GM21619 (cell line): ENCODE data around the gene CGGBP1.

Source experiments
- ATAC-seq: cut with Tn5 transposase; IDR thresholded peaks from one replicate; pipeline ENCODE4 v1.9.1; 2021; ENCODE audit not compliant: unreplicated experiment

Gene CGGBP1, protein sequence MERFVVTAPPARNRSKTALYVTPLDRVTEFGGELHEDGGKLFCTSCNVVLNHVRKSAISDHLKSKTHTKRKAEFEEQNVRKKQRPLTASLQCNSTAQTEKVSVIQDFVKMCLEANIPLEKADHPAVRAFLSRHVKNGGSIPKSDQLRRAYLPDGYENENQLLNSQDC

DNA sequence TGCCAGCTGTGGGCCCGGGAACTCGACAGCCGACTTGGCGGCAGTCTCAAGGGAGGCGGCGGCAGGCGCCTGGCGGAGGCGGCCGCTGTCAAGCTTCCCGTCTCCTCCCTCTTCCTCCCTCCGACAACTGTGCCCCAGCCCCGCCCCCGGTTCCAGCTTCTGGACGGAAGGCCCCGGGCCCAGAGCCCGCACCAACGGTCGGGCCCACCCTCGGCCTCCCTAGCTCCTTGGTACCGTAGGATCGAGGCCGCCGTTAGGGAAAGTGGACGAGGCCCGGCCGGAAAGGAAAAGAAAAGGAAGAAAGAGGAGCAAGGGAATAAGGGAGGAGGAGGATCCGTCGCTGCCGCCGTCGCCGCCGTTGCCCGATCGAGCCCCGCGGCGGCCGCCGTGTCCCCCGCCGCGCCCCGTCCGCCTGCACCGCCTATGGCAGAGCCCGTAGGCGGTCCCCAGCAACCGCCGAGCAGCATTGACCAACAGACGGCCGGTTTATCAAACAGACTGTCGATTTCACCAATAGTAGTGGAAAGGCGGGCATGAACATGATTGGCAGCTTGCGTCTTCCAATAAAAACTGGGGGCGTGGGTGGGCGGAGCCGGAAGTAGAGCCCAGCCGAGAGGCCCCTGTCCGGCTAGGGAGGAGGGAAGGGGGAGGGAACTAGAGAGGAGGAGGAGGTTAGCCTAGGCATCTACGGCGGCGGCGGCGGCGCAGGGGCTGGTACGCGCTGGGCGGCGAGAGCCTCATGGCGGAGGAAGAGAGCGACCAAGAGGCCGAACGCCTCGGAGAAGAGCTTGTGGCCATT lies at the start of gene CGGBP1, which contains the start of gene ZNF654:
TSS of gene CGGBP1 (minus strand) at position 425 of the 799 bp plus-strand sequence. CDS start 3,029 bp downstream, outside the sequence.
TSS of gene ZNF654 (plus strand) at position 675 of the 799 bp plus-strand sequence. CDS start at position 740, 65 bp downstream.
- peak; percentile 92 for ATAC-seq

DNA sequence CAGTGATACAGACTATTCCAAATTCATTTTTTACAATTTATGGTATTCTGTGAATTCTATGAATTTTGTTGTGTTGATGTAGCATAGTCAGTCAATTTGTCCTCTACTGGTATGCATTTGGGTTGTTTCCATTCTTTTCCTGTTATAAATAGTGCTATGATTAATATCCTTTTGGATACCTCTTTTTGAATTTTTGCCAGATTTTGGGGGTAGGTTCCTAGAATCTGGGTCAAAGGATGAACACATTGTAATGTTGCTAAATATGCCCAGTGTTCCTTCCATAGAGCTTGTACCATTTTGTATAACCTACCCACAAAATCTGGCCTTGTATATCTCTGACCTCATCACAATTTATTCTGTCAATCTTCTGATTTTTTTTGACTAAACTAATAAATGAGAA lies 46.5 kb upstream of the CGGBP1 start:
- no peak for ATAC-seq

DNA sequence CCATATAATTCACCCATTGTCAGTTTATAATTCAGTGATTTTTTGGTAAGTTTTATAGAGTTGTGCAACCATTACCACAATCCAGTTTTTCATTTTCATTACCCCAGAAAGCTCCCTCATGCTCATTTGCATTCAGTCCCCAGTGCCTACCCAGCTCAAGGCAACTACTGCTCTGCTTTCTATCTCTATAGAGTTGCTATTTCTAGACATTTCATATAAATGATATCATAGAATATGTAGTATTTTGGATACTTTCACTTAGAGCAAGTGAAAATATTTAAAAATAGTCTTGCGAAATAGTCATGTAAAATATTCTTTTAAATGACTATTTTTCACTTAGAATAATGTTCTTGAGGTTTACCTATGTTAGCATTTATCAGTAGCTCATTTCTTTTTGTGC lies 42.3 kb upstream of the CGGBP1 start:
- peak; percentile 80 for ATAC-seq

DNA sequence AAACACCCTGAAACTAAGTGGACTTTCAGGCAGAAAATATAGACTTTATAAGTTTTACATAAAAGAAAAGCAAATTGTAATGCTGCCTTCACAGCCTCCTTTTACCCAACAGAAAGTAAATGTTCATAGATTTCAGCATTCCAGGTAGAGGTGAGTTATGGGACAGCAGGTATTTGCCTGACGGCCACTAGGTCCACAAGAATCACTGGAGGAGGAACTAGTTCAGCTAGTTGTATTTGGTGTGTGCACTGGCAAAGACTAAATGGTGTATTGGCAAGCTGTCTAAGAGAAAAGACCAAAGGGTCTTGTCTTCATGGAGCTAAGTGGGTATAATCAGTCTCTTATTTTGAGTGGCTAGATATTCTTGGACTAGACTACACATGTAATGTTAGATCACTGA lies 34.5 kb upstream of the CGGBP1 start:
- ATAC-seq: no peak

DNA sequence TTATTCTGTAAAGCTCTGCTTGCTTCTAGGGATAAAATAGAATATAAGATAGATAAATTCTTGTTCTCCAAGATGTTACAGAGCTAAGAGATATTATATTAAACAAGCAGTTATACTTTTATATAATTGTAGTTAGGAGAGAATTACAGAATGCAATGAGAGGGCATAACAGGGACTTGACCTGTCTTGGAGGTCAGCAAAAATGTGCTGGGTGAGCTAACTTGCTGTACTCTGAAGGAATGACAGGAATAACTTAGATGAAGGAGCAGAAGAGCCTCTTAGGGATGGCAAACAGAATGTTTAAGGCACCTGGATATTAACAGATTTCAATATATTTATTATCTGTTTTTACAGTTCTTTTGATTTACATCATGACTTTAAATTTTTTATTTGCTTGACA lies 33.5 kb upstream of the CGGBP1 start:
- no peak for ATAC-seq

DNA sequence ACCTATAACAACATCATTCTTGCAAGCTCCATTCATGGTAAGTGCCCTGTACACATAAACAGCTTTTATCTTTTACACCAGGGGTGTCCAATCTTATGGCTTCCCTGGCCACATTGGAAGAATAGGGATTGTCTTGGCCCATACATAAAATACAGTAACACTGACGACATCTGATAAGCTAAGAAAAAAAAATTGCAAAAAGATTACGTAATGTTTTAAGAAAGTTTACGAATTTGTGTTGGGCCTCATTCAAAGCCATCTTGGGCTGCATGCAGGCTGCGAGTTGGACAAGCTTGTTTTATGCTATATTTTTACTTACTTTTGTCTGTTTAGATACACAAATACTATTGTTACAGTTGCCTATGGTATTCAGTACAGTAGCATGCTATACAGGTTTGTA lies 31.9 kb upstream of the CGGBP1 start:
- ATAC-seq: no peak

DNA sequence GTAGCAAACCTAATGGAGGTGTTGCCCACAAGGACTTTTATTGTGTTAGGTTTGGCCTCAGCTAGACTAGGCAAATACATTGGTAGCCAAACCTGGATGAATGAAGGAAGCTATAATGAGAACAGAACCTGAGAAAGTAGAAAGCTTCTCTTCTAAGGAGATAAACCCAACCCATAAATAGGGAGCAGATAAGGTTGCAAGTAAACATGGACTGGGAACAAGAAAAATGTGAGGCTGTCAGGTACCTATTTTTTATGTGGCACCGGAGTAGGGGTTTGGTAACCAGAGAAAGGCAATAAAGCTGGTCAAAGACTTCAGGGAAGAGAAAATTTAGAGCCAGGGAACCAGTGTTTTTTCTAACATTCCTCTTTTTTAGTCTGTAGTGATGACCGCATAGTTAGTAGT lies 25.3 kb upstream of the CGGBP1 start:
- no peak for ATAC-seq

DNA sequence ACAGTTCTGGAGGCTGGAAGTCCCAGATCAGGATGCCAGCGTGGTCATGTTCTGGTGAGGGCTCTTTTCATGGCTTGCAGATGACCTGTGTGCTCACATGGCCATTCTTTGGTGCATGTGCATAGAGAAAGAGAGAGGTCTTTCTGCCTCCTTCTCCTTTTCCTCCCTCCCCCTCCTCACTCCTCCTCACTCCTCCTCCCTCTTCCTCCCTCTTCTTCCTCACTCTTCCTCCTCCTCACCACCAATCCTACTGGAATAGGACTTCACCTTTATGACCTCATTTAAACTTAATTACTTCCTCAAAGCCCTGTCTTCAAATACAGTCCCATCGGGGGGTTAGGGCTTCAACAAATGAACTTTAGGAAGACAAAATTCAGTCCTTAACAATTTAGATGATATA lies 24.0 kb upstream of the CGGBP1 start:
- ATAC-seq: no peak

DNA sequence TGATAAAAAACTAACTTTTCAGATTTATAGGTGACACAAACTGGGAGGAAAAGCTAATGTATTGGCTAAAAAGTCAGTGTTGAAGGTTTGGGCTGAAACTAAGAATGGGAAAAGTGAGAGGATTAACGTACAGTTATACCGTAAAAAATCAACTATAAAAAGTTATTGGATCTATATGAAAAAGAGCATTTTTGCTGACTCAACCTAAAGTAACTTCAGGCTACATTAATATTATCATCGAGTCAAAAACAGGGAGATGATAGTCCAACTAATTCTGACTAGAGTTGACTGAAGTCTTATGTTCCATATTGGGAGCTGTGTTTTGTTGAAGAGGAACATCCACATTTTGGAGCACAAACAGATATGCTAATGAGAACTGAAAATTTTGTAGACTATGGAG lies 20.1 kb upstream of the CGGBP1 start:
- ATAC-seq: no peak

DNA sequence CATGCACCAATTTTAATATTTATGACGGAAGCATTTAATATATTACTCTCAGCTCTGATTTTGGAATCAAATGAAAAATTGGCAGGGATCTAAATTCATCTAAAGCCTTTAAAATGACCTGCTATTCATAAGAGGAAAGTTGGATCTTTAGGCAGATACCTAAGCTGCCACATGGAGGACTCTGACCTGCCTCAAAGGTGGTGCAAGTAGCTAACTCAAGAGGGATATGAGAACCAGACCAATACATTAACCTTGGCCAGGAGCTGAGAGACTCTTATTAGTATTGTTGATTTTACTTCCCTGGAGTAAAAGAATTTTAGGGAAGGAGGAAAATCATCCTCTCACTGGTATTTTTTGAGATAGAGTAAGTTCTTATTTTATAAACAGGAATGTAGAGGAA lies 17.9 kb upstream of the CGGBP1 start:
- ATAC-seq: no peak

DNA sequence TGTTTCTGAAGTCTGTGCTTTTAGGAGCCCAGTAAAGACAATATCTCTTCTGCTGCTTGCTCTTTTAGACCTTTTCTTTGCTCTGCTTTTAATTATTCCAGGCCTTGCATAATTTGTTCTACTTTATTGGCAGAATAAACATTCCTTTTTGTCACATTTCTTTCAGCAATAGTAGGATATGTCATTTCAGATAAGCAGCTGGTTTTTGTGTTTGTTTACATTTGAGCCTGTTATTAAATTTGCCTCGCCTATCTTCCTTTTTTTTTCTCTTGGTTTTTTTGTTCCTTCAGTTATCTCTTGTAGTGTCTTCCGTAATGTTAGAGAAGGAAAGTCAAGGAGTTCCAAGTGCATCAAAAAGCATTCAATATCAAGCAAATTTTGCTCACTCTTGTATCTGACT lies 16.7 kb upstream of the CGGBP1 start:
- no peak for ATAC-seq

DNA sequence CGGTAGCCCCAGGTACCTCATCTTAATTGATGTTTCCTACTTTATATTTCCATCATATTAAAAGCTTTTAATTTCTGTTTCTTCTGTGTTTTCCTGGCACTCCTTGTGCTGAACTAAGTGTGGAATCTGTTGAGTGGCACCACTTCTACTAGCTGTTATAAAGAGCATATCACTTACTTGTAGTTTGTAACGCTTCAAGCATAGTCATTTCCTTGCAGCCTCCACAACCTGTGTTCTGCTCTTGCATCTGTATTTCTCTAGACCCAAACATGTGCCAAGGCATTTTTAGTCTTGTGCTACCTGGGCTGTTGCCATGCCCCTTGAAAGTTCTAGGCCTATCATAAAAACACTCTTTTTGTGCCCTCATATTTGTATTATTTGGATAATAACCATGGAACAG lies 16.3 kb upstream of the CGGBP1 start:
- no peak for ATAC-seq

DNA sequence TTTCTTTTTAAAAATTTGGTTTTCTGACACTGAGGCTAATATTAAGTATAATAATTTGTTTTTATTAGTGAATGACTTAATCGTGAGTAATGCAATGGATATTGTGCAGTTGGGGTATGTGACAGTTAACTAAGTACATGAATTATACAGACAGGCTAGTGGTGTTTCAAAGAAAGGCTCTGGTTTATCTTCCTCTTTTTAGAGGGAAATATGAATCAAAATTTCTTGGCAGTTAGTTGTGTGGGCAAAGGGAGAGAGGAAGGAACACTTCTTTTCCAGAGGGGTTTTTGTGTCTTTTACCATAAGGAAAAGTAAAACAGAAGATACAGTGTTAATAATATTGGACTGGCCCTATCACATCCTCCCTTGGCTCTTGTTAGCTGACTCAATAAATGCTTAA lies 2.9 kb upstream of the CGGBP1 start:
- no peak for ATAC-seq

DNA sequence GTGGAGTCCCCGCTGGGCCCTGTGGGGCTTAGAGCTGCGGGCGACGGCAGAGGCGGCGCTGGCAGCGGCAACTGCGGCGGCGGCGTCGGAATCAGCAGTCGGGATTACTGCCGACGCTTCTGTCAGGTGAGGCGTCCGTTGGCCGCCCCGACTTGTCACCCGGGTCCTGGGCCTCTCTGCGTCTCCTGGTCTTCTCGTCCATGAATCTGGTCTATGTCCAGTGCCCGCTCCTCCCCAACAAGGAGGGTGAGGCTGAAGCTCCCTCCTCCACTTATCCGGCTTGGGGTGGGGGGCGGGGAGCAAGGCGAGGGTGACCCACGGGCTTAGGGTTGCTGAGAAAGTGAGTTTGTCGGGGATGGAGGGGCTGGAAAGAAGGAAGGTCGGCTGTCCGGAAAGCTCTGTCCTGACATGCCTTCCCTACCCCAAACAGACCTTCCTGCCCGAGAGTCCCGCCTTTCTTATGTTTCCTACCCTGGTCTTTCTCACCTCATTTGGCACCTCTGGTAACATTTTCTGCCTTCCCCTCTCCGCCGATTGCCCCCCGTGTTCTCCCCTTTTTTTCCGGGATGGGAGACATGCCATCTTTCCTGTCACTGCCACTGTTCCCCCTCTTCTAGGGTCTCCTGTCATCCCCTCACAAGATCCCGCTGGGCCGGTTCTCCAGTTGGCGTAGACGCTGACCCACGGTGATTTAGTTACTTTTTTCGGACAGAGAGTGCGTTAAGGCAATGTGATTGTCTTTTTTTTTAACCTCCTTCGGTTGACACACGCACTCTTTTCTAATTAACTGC lies 770 bp upstream of the CGGBP1 start:
- ATAC-seq: peak; percentile 8

DNA sequence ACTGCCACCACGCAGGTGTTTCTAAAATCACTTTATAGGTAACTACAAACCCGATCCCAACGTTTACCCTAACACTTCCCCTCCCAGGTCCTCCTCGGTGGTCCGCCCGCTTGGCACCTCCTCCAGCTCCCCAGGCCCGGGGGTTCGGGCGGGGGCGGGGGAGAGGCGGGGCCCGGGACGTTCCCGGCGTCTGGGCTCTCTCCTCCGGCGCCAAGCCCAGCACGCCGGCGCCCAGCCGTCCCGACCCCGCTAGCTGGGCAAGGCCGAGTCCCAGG lies 562 bp downstream of the CGGBP1 start:
- peak; percentile 21 for ATAC-seq

DNA sequence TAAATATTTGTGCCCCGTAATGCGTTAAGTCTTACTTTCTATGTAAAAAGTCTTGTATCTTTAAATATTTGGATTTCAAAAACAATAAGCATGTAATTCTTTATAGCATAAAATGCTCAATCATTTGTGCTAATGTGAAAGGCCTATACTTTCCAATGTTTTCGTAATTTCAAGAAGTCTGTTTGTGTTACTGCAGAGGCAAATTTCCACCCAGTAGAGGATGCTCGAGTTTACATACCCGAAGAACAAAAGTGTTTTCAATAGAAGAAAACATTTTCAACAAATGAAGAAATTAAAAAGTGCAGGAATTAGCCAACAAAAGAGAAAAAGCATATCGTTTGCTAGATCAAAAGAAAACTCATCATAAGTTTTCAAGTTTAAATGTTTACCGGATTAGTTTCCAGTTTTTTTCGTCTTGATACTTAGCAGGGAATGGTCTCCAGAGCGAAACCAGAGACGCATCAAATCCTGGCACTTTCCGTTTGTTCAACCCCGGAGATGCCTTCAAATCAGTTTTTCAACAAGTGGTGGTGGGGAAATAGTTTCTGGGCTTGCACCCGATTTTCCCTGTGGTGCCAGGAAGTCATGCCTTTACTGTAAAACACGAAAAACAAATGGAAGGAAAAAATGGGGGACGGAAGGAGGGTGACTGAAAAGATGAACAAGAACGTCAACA lies 1.0 kb downstream of the CGGBP1 start:
- no peak for ATAC-seq

DNA sequence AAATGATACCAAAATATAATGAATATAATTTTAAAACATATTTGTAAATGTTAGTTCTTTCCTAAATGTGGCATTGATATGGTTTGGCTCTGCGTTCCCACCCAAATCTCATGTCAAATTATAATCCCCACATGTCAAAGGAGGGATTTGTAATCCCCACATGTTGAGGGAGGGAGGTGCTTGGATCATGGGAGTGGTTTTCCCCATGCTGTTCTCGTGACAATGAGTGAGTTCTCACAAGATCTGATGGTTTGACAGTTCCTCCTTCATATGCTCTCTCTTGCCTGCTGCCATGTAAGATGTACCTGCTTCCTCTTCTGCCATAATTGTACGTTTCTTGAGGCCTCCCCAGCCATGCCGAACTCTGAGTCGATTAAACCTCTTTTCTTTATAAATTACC lies 12.0 kb downstream of the CGGBP1 start:
- no peak for ATAC-seq

DNA sequence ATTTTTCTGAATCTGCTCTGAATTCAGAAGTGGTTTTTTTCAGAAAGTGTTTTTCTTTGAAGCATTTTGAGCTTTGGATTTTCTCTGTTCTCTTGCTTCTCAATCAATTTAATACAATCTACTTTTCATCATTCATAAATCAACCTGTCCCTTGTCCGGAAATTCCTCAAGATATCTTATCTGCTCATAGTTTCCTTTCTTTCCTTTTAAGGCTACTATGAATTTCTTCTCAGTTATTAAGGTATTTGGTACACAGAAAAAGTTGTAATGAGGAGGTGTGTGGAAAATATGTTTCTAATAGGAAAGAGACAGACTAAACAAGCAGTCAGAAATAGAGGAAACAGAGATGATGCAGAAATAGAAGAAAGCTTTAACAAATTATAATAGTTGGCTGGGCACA lies 14.4 kb downstream of the CGGBP1 start:
- ATAC-seq: no peak

DNA sequence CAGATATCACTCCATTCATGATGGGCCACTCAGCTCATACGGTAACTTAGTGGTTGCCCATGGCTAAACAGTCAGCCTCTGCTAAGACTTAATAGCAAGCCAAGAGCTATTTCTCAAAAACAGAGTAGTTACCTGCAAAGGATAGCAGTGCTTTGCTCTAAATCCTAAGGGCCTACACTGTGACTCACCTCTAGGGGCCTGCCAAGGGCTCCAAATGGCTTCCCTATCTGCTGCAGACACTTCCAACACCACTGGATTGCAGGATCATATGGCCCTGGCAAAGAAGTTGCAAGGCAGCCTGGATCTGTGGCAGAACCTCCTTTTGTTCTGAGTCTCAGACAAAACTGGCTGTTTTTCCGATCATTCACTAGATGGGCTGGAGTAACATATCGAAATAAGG lies 17.8 kb downstream of the CGGBP1 start:
- ATAC-seq: no peak

DNA sequence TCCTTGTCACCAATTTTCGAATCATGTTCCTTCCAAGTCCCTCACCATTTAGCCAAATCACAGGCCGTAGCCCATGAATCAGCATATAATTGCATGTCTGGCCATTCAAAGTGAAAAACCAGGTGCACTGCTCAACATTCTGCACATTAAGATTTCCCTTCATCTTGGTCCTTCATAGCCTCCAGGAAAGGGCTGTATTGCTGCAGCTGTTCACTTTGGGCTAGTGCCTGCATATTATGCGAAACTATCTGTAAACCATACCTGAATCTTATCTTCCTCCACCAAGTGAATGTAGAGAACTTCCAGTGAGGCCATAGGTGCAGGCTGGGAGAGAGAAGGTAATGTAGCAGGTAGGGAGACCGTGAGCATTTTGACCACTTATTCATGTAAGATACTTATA lies 18.3 kb downstream of the CGGBP1 start:
- ATAC-seq: no peak

DNA sequence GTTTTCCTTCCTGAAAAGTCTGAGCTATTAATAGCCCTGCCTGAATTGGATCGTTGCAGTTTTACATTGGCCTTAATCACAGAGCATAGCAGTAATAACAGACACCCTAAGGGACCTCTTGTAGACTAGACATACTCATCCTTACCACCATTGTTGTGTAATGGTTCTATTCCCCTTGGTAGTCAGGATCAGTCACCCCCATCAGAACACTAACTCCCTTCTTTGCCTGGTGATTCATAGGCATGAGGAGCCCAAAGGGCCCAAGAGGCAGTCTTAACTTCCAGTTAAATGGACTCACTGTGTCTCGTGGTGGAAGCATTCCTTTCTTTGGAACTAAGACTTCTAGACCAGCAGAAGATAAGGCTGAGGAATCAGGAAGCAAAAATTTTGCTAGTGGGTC lies 20.2 kb downstream of the CGGBP1 start:
- no peak for ATAC-seq

DNA sequence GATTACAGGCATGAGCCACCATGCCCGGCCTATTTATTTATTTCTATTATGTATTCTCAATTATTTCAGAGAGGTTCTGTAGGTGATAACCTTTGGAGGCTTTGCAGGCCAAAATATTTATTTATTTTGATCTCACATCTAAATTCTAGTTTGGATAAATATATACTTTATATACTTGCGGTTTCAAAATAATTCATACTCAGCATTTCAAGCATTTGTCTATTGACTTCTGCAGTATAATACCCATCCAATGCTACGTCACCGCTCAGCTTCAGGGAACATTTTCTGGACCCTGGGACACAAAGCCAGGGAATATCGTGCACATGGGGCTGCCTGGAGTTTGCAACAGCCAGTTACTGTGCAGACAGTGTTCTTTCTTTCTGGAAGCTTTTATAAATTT lies 22.6 kb downstream of the CGGBP1 start:
- no peak for ATAC-seq
